Measurements from ENCODE around the gene REEP3.

Gene REEP3

GRCh38 chr10:63553031-63553430 is 31.8 kb downstream of the REEP3 start:
- H2BK12ac ChIP-seq (ENCODE audit: low read length in 2 of 2), result no peak overlapping the region
- no peak overlapping the region for H3K14ac ChIP-seq (ENCODE audit: low read length in 2 of 2)
- no peak overlapping the region for H2BK5ac ChIP-seq (ENCODE audit: low read depth, low read length, poor library complexity, severe bottlenecking)
- DNase-seq, result peak; percentile 43
- H3K36me3 ChIP-seq (ENCODE audit: control insufficient read depth in 1 of 2, insufficient read depth in 2 of 2, low read depth in 1 of 2, low read length in 2 of 2), result no peaks in the 10 kb centered on the region
- peaks cover 7% of the 10 kb centered on the region for H3K79me1 ChIP-seq (replicated peaks; ENCODE audit: low read length, poor library complexity, severe bottlenecking)
- H2BK15ac ChIP-seq (ENCODE audit: low read depth, poor library complexity, severe bottlenecking), result no peak overlapping the region
- H3K4me3 ChIP-seq (ENCODE audit: insufficient read depth in 1 of 2, low read depth in 1 of 2, low read length in 2 of 2), result no peak overlapping the region
- H2BK120ac ChIP-seq (ENCODE audit: low read depth, low read length), result no peak overlapping the region
- no peak overlapping the region for H2AFZ ChIP-seq (ENCODE audit: low read depth, low read length)
- H3K18ac ChIP-seq (ENCODE audit: low read depth in 1 of 2, low read length in 2 of 2), result no peak overlapping the region
- no peaks in the 10 kb centered on the region for H3K4me1 ChIP-seq (ENCODE audit: control insufficient read depth, insufficient read depth, low read depth, low read length)
- no peak overlapping the region for H3K23ac ChIP-seq (ENCODE audit: low read length in 2 of 2)
- H3K27me3 ChIP-seq (ENCODE audit: control insufficient read depth in 1 of 2, insufficient read depth in 1 of 2, low read length in 2 of 2), result no peaks in the 10 kb centered on the region
- no peak overlapping the region for H4K8ac ChIP-seq (ENCODE audit: low read length)
- peak overlapping the region; percentile 79 for H3K27ac ChIP-seq (ENCODE audit: low read length, poor library complexity, severe bottlenecking)
- H3K9me3 ChIP-seq (ENCODE audit: control insufficient read depth, low read length), result no peaks in the 10 kb centered on the region
- H3K4me2 ChIP-seq (ENCODE audit: low read length, poor library complexity, severe bottlenecking), result no peak overlapping the region
- 92% methylated on average over 4 of the region's 4 CpGs for WGBS
- no peak overlapping the region for H4K91ac ChIP-seq (ENCODE audit: low read length)
- H3K4ac ChIP-seq (ENCODE audit: low read depth in 1 of 2, low read length in 2 of 2), result no peak overlapping the region
- peak overlapping the region; percentile 72 for H3K9ac ChIP-seq (ENCODE audit: low read length)
- no peak overlapping the region for H2AK5ac ChIP-seq (ENCODE audit: low read length, severe bottlenecking)

- no peak overlapping the region for H3K14ac ChIP-seq (ENCODE audit: low read length in 2 of 2)
- no peak overlapping the region for H4K91ac ChIP-seq (ENCODE audit: low read length)
- no peak overlapping the region for H3K4me3 ChIP-seq (ENCODE audit: insufficient read depth in 1 of 2, low read depth in 1 of 2, low read length in 2 of 2)
- no peak overlapping the region for H2BK15ac ChIP-seq (ENCODE audit: low read depth, poor library complexity, severe bottlenecking)
- no peaks in the 10 kb centered on the region for H3K9me3 ChIP-seq (ENCODE audit: control insufficient read depth, low read length)
- peak; percentile 35 for DNase-seq
- H3K36me3 ChIP-seq (ENCODE audit: control insufficient read depth in 1 of 2, insufficient read depth in 2 of 2, low read depth in 1 of 2, low read length in 2 of 2), result no peaks in the 10 kb centered on the region
- H2AFZ ChIP-seq (ENCODE audit: low read depth, low read length), result no peak overlapping the region
- H3K27me3 ChIP-seq (ENCODE audit: control insufficient read depth in 1 of 2, insufficient read depth in 1 of 2, low read length in 2 of 2), result no peaks in the 10 kb centered on the region
- no peak overlapping the region for H3K23ac ChIP-seq (ENCODE audit: low read length in 2 of 2)
- no peak overlapping the region for H4K8ac ChIP-seq (ENCODE audit: low read length)
- H2AK5ac ChIP-seq (ENCODE audit: low read length, severe bottlenecking), result no peak overlapping the region
- H2BK5ac ChIP-seq (ENCODE audit: low read depth, low read length, poor library complexity, severe bottlenecking), result no peak overlapping the region
- H3K27ac ChIP-seq (ENCODE audit: low read length, poor library complexity, severe bottlenecking), result peak overlapping the region; percentile 79
- WGBS, result 66% methylated on average over 5 of the region's 6 CpGs
- H3K4ac ChIP-seq (ENCODE audit: low read depth in 1 of 2, low read length in 2 of 2), result no peak overlapping the region
- H3K4me1 ChIP-seq (ENCODE audit: control insufficient read depth, insufficient read depth, low read depth, low read length), result no peaks in the 10 kb centered on the region
- no peak overlapping the region for H2BK120ac ChIP-seq (ENCODE audit: low read depth, low read length)
- no peak overlapping the region for H2BK12ac ChIP-seq (ENCODE audit: low read length in 2 of 2)
- H3K9ac ChIP-seq (ENCODE audit: low read length), result peak overlapping the region; percentile 72
- peak overlapping the region in 1 of 2 experiments; percentile 21 for H3K18ac ChIP-seq (ENCODE audit: low read depth in 1 of 2, low read length in 2 of 2)
- H3K79me1 ChIP-seq (replicated peaks; ENCODE audit: low read length, poor library complexity, severe bottlenecking), result peaks cover 9% of the 10 kb centered on the region
- H3K4me2 ChIP-seq (ENCODE audit: low read length, poor library complexity, severe bottlenecking), result no peak overlapping the region
Observed at GRCh38 chr10:63553473-63553872, 32.3 kb downstream of the REEP3 start.

DNA sequence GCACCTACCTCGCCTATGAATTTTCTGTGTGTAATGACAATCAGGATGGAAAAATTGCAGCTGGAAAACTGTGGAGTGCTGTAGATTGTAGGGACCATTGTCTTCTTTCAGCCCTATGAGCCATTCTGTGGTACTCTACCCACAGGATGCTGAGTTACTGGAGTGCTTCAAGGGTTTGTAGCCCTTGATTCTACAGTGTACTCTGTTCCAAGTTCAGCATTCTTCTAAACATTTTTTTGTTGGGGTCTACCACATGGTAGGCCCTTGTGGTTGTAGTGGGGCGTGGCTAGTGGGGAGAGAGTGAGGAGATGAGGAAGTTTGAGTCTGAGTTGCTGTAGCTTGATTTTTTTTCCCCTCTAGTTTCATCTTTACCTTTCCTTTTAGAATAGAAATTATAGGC is 33.5 kb downstream of the REEP3 start:
- no peak overlapping the region for H4K8ac ChIP-seq (ENCODE audit: low read length)
- no peaks in the 10 kb centered on the region for H3K36me3 ChIP-seq (ENCODE audit: control insufficient read depth in 1 of 2, insufficient read depth in 2 of 2, low read depth in 1 of 2, low read length in 2 of 2)
- no peak overlapping the region for H3K14ac ChIP-seq (ENCODE audit: low read length in 2 of 2)
- no peaks in the 10 kb centered on the region for H3K9me3 ChIP-seq (ENCODE audit: control insufficient read depth, low read length)
- no peak overlapping the region for H2BK5ac ChIP-seq (ENCODE audit: low read depth, low read length, poor library complexity, severe bottlenecking)
- no peak overlapping the region for H3K23ac ChIP-seq (ENCODE audit: low read length in 2 of 2)
- no peak overlapping the region for H2BK15ac ChIP-seq (ENCODE audit: low read depth, poor library complexity, severe bottlenecking)
- H2AFZ ChIP-seq (ENCODE audit: low read depth, low read length), result peak overlapping the region; percentile 61
- peak overlapping the region; percentile 72 for H3K27ac ChIP-seq (ENCODE audit: low read length, poor library complexity, severe bottlenecking)
- H2BK12ac ChIP-seq (ENCODE audit: low read length in 2 of 2), result no peak overlapping the region
- DNase-seq, result peak; percentile 90
- H4K91ac ChIP-seq (ENCODE audit: low read length), result no peak overlapping the region
- no peak overlapping the region for H2AK5ac ChIP-seq (ENCODE audit: low read length, severe bottlenecking)
- WGBS, result 20% methylated on average over 1 of the region's 2 CpGs
- no peaks in the 10 kb centered on the region for H3K27me3 ChIP-seq (ENCODE audit: control insufficient read depth in 1 of 2, insufficient read depth in 1 of 2, low read length in 2 of 2)
- peaks cover 9% of the 10 kb centered on the region for H3K79me1 ChIP-seq (replicated peaks; ENCODE audit: low read length, poor library complexity, severe bottlenecking)
- no peak overlapping the region for H3K4me3 ChIP-seq (ENCODE audit: insufficient read depth in 1 of 2, low read depth in 1 of 2, low read length in 2 of 2)
- H3K4me1 ChIP-seq (ENCODE audit: control insufficient read depth, insufficient read depth, low read depth, low read length), result no peaks in the 10 kb centered on the region
- H3K4ac ChIP-seq (ENCODE audit: low read depth in 1 of 2, low read length in 2 of 2), result peak overlapping the region in 1 of 2 experiments; percentile 41
- H2BK120ac ChIP-seq (ENCODE audit: low read depth, low read length), result no peak overlapping the region
- H3K18ac ChIP-seq (ENCODE audit: low read depth in 1 of 2, low read length in 2 of 2), result peak overlapping the region in 1 of 2 experiments; percentile 24
- no peak overlapping the region for H3K4me2 ChIP-seq (ENCODE audit: low read length, poor library complexity, severe bottlenecking)
- H3K9ac ChIP-seq (ENCODE audit: low read length), result peak overlapping the region; percentile 67

DNA sequence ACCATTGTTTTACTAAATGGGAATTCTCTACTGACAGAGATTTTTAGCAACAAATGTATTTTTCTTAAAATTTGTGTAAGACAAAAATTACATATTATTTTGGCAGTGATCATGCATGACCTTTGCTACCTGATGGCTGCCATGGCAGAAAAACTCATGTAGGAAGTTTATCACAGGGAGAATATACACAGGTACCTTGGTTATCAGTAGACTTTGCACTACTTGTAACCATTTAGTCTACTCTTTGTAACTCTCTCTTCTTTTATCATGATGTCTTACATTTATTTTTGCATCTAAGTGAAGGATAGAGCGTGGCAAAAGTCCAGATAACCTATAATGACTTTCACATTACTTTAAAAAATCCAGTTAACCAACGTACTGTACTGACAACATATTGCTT is 34.1 kb downstream of the REEP3 start:
- Histone ChIP-seq H2BK5ac (ENCODE audit: low read depth, low read length, poor library complexity, severe bottlenecking) (no peak overlapping the region), H3K18ac (ENCODE audit: low read depth in 1 of 2, low read length in 2 of 2) (no peak overlapping the region), H3K36me3 (ENCODE audit: control insufficient read depth in 1 of 2, insufficient read depth in 2 of 2, low read depth in 1 of 2, low read length in 2 of 2) (no peaks in the 10 kb centered on the region), H3K9ac (ENCODE audit: low read length) (peak overlapping the region; percentile 67), H3K27ac (ENCODE audit: low read length, poor library complexity, severe bottlenecking) (no peak overlapping the region), H3K9me3 (ENCODE audit: control insufficient read depth, low read length) (no peaks in the 10 kb centered on the region), H2BK12ac (ENCODE audit: low read length in 2 of 2) (no peak overlapping the region), H2AK5ac (ENCODE audit: low read length, severe bottlenecking) (no peak overlapping the region), H2BK120ac (ENCODE audit: low read depth, low read length) (no peak overlapping the region), H3K79me1 (replicated peaks; ENCODE audit: low read length, poor library complexity, severe bottlenecking) (peaks cover 5% of the 10 kb centered on the region), H3K27me3 (ENCODE audit: control insufficient read depth in 1 of 2, insufficient read depth in 1 of 2, low read length in 2 of 2) (no peaks in the 10 kb centered on the region), H3K4ac (ENCODE audit: low read depth in 1 of 2, low read length in 2 of 2) (no peak overlapping the region), H4K8ac (ENCODE audit: low read length) (no peak overlapping the region), H2AFZ (ENCODE audit: low read depth, low read length) (no peak overlapping the region), H4K91ac (ENCODE audit: low read length) (no peak overlapping the region), H2BK15ac (ENCODE audit: low read depth, poor library complexity, severe bottlenecking) (no peak overlapping the region), H3K4me1 (ENCODE audit: control insufficient read depth, insufficient read depth, low read depth, low read length) (no peaks in the 10 kb centered on the region), H3K4me3 (ENCODE audit: insufficient read depth in 1 of 2, low read depth in 1 of 2, low read length in 2 of 2) (no peak overlapping the region), H3K23ac (ENCODE audit: low read length in 2 of 2) (no peak overlapping the region), H3K4me2 (ENCODE audit: low read length, poor library complexity, severe bottlenecking) (no peak overlapping the region), H3K14ac (ENCODE audit: low read length in 2 of 2) (no peak overlapping the region)
- WGBS, result 95% methylated on average over 2 of the region's 2 CpGs
- no peak for DNase-seq

Data from mesenchymal stem cell (in vitro differentiated cells and primary cell).